ENCODE data around the gene C7. TPM values are rescaled to one million over a fixed set of nuclear protein-coding genes. Genes with fewer than 3 reads are reported as not detected.

The C7 gene
- not detected in 5 replicates for total RNA-seq (2022; extraction: Qiagen RNA extraction; ENCODE audit: low read depth)

DNA sequence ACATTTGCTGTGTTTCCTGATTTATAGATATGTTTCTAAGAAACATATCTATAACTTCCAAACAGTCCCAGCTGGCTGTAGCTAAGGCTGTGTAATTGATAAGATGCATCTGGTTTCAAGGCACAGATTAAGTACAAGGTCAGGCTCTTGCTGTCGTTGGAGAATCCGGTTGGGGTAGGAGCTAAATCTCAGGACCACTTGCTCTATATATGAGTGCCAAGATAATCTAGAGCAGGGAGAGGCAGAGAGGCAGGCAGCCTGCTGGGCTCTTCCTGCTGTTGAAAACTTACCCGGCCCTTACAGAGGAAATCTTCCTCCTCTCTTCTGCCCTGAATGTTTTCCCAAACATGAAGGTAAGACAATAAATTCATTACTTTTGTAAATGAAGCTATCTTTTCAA lies at the start of gene C7:
TSS of gene C7 (plus strand) at position 234 of the 400 bp plus-strand sequence. CDS start at position 348, 114 bp downstream.

Other genes starting within 250 kb of the C7 start
- 0.70 to 1.8 TPM (median 0.72 TPM) in 5 replicates for gene PTGER4, start 229.6 kb upstream of the C7 start, total RNA-seq (2022; extraction: Qiagen RNA extraction; ENCODE audit: low read depth)
- 7.2 to 17.5 TPM (median 10.9 TPM) in 5 replicates for gene TTC33, start 153.5 kb upstream of the C7 start, total RNA-seq (2022; extraction: Qiagen RNA extraction; ENCODE audit: low read depth)
- 28.6 to 65.5 TPM (median 36.2 TPM) in 5 replicates for gene PRKAA1, start 111.1 kb upstream of the C7 start, total RNA-seq (2022; extraction: Qiagen RNA extraction; ENCODE audit: low read depth)
- 2,605 to 3,012 TPM (median 2,812 TPM) in 5 replicates for gene RPL37, start 74.3 kb upstream of the C7 start, total RNA-seq (2022; extraction: Qiagen RNA extraction; ENCODE audit: low read depth)
- gene CARD6, start 68.1 kb upstream of the C7 start, total RNA-seq (2022; extraction: Qiagen RNA extraction; ENCODE audit: low read depth) = 4.2 to 5.5 TPM (median 4.9 TPM) in 5 replicates
- gene MROH2B, start 161.8 kb downstream of the C7 start, total RNA-seq (2022; extraction: Qiagen RNA extraction; ENCODE audit: low read depth) = not detected in 5 replicates